ENCODE results near the gene SLC7A5. TPM values are rescaled to one million over a fixed set of nuclear protein-coding genes. Genes with fewer than 3 reads are reported as not detected.

Gene SLC7A5
- total and polyA plus RNA-seq, 2 donors (not counting 3 experiments of a cell fraction or from before 2014, with no cell fraction given) = 14.1 to 29.2 TPM

DNA sequence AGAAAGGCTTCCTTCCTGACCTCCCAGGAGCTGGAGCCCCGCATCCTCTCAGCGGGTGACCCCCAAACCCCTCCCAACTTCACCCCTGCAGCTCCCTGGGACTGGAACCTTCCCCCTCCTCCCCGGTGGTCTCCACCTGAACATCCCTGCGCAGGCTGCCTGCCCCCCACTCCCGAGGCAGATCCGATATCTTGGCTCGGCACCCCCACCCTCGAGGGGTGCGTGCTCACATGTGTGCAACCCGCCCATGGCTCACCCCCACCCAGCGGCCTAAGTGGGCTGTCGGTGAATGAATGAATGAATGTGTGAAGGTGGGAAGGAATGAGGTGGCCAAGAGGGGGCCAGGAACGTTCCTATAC lies 39.7 kb downstream of the SLC7A5 start:
- BruUV-seq (replicated peaks) = no TSS peak
- no peaks in the 10 kb centered on the region for H3K9me3 ChIP-seq (replicated peaks; ENCODE audit: control insufficient read depth, insufficient read depth, low read length)
- peaks cover 3 to 8% of the 10 kb centered on the region in 2 experiments for H3K36me3 ChIP-seq (ENCODE audit: control insufficient read depth in 2 of 2, extremely low read depth in 1 of 2, insufficient read depth in 2 of 2, low read length in 2 of 2)
- H3K4me2 ChIP-seq (ENCODE audit: insufficient read depth, low read length) = no peak overlapping the region
- FAIRE-seq = no peak
- no peaks in the 10 kb centered on the region for H3K4me1 ChIP-seq (ENCODE audit: control insufficient read depth, extremely low read depth, insufficient read depth, low read length)
- POLR2A ChIA-PET = no interaction called here
- no peak overlapping the region for H3K9ac ChIP-seq (replicated peaks; ENCODE audit: extremely low read depth, insufficient read depth, low read length)
- intact Hi-C loops (cut with micrococcal nuclease) (no loop called here), dilution Hi-C loops (cut with MboI; ENCODE audit: extremely low pct_ligation_motif_present, low sequenced_read_pairs) (no loop called here)
- CTCF ChIA-PET = interaction anchor here (1.5 to 3.0 kb wide), 4 partner anchors 42 to 60 kb away, joined by 3 to 14 read pairs (median 9); no protein-coding TSS in a partner anchor
- H3K27me3 ChIP-seq (ENCODE audit: control insufficient read depth in 2 of 2, insufficient read depth in 2 of 2, low read length in 2 of 2) = peaks cover 0 to 2% of the 10 kb centered on the region in 2 experiments
- H3K27ac ChIP-seq (ENCODE audit: insufficient read depth, low read depth, low read length) = no peak overlapping the region
- DNase-seq (ENCODE audit: low read depth, low spot score) = no peak
- no peaks in the 10 kb centered on the region for H4K20me1 ChIP-seq (replicated peaks; ENCODE audit: control insufficient read depth, extremely low read depth, insufficient read depth, low read length)
- H3K4me3 ChIP-seq (replicated peaks in 1 of 3; ENCODE audit: insufficient read depth in 1 of 3, low read depth in 1 of 3, low read length in 3 of 3) = no peak overlapping the region
- no peaks in the 10 kb centered on the region for H3K9me1 ChIP-seq (replicated peaks; ENCODE audit: control insufficient read depth, extremely low read depth, insufficient read depth, low read length)
- TF ChIP-seq JUN (IDR thresholded peaks at IDR 0.05; ENCODE audit: borderline replicate concordance, insufficient read depth, insufficient read length, low read depth) (no peak), FOS (IDR thresholded peaks at IDR 0.05; ENCODE audit: borderline replicate concordance, insufficient read depth, low read length) (no peak), GATA2 (IDR thresholded peaks at IDR 0.05; ENCODE audit: insufficient read depth, insufficient read length, low read depth, low read length) (no peak), MYC (IDR thresholded peaks at IDR 0.05; ENCODE audit: low read depth, low read length) (no peak), POLR2AphosphoS5 (IDR thresholded peaks at IDR 0.05; ENCODE audit: insufficient read depth, low read depth, low read length) (no peak), EZH2 (IDR thresholded peaks at IDR 0.05; ENCODE audit: borderline replicate concordance, low read depth, low read length, severe bottlenecking) (no peak), POLR2A (IDR thresholded peaks at IDR 0.05; ENCODE audit: low read depth, low read length) (no peak)
- TF ChIP-seq, protein P1, sequence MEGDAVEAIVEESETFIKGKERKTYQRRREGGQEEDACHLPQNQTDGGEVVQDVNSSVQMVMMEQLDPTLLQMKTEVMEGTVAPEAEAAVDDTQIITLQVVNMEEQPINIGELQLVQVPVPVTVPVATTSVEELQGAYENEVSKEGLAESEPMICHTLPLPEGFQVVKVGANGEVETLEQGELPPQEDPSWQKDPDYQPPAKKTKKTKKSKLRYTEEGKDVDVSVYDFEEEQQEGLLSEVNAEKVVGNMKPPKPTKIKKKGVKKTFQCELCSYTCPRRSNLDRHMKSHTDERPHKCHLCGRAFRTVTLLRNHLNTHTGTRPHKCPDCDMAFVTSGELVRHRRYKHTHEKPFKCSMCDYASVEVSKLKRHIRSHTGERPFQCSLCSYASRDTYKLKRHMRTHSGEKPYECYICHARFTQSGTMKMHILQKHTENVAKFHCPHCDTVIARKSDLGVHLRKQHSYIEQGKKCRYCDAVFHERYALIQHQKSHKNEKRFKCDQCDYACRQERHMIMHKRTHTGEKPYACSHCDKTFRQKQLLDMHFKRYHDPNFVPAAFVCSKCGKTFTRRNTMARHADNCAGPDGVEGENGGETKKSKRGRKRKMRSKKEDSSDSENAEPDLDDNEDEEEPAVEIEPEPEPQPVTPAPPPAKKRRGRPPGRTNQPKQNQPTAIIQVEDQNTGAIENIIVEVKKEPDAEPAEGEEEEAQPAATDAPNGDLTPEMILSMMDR (IDR thresholded peaks at IDR 0.05; ENCODE audit: extremely low read depth in 1 of 2, insufficient read depth in 1 of 2, low read depth in 1 of 2, low read length in 2 of 2) = no peak
- TF ChIP-seq, protein P2, sequence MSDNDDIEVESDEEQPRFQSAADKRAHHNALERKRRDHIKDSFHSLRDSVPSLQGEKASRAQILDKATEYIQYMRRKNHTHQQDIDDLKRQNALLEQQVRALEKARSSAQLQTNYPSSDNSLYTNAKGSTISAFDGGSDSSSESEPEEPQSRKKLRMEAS (IDR thresholded peaks at IDR 0.05; ENCODE audit: insufficient read depth, insufficient read length) = no peak
- no peak overlapping the region for H2AFZ ChIP-seq (ENCODE audit: low read depth, low read length)
- H3K79me2 ChIP-seq (ENCODE audit: control insufficient read depth, insufficient read depth, low read length) = no peaks in the 10 kb centered on the region
